NCI-H2227 (cell line): ENCODE measurements around the gene LSG1.
A peak's percentile ranks its signal among the peaks of the same experiment; 100 is the strongest.
"Not testable (repeated sequence)": the region's sequence is repeated elsewhere in the genome, so short reads cannot be mapped to it uniquely, and the experiment has no call there.

Experiments
- DNase-seq: peaks from one replicate; lab custom pipeline; 2025; ENCODE audit not compliant: unreplicated experiment; lab: John Stamatoyannopoulos, UW

The LSG1 gene

DNA sequence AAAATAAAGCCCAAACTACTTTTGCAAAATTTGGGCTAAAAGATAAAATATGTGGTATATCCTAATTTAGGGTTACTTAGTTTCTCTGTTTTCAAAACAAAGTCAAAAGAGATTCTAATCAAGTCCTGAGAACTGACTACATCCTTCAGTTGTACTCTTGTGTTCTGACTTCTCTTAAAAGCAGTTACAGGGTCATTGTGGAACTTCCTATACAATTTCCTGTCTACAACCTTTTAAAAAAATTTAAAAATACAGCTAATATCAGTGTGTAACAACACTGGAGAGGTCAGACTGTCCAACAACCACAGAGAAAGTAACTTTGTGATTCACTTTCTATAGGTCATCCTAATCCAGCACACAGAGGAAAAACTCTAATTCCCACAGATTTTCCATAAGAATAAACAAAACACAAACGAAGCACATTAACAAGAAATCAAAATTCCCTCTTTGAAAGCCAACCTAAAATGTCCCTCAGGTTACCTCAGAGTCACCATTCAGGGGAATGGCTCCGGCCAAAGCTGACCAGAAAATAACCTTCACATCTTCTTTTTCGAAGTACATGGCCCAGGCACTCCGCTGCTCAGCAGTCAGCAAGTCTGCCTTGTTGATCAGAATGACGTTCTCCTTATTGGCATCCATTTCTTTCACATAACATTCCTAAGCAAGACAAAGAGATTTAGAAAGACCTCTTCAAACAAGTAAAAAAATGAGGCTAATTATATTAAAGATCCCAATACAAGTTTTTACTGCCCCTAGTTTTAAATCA is 13.3 kb downstream of the LSG1 start:
- DNase-seq: no peak

DNA sequence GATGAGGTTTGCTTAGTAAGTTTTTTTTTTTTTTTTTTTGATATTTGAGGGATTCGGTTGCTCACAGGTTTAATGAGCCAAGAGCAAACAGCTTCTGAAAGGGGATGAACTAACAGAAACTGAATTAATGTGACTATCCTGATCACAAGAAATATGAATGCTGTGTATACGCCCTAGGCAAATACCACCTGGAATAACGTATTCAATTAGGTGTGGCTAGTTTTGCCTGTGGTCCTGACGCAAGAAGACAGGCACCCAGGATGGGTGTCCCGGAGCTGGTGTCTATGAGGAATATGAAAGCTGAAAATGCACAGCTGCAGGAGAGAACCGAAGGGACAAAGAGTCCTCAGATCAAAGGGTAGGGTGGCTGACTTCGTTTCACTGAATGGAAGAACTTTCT is 14.6 kb downstream of the LSG1 start:
- DNase-seq: no peak

DNA sequence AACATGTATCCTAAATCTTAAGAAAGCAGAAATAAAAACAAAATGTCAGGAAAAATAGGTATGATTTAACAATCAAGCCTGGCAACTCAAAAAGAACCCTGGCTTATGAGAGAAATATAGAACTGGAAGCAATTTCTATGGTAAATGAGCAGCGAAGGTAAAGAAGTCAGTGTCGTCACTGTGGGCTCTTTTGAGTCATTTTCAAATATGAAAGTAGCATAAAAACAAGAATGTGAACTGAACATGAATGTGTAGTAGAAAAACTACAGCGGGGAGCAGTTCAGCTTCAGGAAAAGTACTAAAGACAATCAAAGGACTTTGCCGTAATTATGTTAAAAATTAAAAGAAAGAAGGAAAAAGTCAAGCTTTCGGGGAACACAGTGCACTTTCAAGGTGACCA is 17.5 kb downstream of the LSG1 start:
- DNase-seq: no peak

DNA sequence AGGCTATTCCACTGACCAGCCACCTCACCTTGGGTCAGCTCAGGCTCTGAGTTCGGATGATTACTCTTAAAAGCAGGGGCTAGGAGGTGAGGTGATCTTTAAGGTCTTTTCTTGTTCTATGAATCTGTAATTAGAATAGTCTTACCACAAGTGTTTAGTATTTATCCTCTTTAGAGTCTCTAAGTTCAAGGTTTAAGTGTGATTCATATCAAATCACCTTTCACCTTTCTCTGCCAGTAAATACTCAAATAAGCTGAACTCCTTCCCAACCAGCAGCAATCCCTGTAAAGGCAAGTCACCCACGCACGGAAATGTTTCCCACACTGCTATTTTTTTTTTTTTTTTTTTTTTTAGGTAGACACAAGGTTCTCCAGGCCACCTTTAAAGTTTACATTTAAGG is 24.2 kb downstream of the LSG1 start:
- no peak for DNase-seq

DNA sequence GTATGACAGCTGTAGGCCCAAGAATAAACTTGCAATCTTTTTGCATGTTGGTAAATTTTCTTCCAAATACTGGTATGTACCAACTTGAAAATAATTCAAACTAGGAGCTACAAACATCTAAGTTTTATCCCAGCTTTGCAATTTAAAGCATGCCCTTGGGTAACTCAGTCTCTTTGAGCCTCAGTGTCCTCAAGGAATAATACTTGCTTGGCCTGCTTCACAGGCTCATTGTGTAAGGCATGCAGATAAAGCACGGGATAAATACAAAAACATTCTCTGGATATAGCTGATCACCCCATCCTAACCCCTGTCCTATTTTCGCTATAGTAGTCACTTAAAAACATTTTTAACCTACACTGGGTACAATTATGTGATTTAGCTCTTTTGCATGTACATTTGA is 29.2 kb downstream of the LSG1 start:
- DNase-seq: no peak

DNA sequence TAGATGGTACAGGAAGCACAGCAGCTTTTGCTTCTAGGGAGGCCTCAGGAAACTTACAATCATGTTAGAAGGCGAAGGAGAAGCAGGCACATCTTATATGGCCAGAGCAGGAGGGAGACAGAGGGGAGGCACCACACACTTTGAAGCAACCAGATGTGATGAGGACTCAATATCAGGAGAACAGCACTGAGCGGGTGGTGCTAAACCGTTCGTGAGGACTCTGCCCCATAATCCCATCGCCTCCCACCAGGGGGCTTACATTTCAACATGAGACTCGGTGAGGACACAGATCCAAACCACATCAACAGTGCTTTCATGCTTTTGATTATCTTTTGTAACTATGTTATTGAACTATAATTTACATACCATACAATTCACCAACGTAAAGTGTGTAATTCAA is 31.2 kb downstream of the LSG1 start:
- DNase-seq: no peak

DNA sequence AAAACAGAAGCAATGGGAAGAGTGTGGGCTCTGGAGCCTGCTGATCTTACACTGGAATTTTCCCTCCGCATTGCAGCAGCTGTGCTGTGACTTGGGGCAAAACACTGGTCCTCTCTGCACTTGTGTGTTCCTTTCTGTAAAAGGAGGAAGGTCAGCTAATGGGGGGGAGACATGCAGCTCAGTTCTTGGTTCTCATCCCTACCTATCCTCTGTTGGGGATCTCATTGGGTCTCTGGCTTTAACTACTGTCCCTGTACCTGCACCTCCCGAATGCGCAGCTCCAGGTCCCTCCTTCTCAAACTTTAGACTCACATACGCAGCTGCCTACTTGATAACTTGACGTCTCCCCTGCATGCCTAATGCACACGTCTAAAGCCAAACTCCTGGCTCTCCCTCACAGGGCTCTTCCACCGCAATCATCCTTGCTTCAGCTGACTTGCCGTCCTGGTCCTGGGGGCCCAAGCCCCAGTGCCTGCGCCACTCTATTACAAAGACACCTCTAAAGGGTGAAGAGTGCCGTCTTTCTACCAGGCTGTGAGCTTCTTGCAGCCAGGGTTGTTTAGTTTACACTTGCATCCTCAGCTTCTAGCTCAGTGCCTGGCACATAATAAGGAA is 32.9 kb downstream of the LSG1 start:
- no peak for DNase-seq

DNA sequence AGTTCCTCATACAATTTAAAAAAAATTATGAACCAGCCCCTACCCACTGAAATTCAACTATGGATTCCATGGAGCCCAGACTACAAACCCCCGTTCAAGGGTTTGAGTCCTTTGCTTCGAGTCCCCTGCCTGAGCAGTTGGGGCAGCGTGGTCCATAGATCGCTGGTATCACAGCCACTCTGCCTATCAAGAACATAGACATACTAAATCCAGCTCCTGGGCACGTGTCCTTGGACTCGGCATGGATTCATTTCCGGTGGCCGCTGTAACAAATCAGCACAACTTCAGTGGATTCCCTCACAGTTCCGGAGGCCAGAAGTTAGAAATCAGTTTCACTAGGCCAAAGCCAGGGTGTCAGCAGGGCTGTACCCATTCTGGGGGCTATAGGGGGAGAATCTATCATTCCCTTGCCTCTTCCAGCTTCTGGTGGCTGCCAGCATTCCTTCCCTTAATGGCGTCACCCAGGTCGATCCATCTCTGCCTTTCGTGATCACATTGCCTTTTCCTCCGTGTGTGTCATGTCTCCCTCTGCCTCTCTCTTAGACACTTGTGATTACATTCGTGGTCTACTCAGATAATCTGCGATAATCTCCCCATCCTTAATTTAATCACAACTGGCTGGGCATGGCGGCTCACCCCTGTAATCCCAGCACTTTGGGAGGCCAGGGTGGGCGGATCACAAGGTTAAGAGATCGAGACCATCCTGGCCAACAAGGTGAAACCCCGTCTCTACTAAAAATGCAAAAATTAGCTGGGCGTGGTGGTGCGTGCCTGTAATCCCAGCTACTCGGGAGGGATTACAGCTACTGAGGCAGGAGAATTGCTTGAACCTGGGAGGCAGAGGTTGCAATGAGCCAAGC is 34.2 kb downstream of the LSG1 start:
- no peak for DNase-seq

DNA sequence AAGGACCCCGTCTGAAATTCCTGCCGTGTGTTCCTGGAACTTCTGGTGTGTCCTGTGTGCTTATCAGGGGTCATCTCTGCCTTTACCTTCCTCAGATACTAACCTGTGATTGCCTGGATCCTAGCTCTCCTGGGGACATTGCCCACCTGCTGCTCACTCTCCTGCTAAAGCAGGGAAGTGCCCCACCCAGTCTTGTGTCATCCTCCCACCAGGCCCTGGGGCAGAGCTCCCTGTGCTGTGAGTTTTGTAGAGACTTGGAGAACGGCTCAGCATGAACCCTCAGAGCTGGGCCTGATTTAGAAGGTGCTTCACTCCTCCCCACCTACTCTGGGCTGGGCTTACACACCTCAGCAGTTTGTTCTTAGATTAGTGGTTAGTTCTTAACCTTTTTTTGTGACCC is 34.9 kb downstream of the LSG1 start:
- no peak for DNase-seq

DNA sequence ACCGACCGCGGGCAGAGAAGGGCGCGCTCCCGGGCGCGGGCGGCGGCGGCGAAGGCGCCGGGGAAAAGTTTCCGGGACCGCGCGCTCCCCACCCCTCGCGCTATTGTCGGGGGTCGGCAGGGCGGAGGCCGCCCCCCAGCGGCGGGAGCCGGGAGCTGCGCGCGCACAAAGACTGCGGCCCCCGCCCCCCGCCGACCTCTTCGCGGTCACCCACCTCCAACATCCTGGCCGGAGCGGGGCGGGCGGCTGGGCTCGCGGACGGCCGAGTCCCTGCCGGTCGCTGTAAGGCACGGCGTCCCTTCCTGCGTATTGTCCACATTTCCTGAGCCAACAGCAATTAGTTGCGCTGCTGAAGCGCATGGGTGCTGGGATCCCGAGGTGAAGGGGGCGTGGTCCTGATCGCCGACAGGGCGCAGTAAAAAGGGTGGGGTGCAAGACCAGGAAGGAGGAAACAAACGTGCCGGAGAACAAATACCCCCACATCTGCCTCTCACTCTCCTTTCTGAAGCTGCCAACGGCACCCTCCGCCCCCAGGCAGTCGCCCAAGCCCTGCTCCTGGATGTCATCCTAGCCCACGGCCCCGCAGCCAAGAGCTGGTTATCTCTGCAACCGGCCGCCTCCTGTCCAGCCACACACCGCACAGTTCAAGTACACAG is 38.5 kb downstream of the LSG1 start, which contains the start of gene TMEM44:
Gene TMEM44 (minus strand): TSS at position 71 of the 656 bp plus-strand sequence. CDS start 204 bp downstream, outside the sequence.
- DNase-seq: peak; percentile 84

DNA sequence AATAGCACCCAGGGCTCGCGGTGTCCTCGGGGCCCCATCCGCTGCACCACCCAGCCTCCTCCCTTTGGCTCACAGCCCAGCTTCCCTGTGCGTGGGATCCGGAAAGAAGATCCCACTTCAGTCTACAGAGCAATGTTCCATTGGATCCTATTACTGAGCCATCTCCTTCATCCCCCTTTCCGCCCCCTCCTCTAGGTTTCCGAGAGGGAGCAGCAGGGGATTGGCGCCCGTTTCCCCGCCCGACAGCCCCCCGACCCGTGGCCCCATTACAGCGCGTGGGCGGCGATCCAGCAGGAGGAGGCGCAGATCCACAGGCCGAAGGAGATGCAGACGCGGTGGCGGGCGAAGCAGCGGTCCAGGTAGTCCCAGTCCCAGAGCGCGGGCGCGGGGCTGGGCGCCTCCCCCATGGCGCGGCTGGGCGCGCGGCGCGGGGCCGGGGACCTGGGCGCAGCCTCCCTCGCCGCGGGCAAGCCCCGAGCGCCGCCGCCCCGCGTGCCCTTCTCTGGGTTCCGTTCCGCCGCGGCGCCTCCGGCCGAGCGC is 39.1 kb downstream of the LSG1 start:
- no peak for DNase-seq

DNA sequence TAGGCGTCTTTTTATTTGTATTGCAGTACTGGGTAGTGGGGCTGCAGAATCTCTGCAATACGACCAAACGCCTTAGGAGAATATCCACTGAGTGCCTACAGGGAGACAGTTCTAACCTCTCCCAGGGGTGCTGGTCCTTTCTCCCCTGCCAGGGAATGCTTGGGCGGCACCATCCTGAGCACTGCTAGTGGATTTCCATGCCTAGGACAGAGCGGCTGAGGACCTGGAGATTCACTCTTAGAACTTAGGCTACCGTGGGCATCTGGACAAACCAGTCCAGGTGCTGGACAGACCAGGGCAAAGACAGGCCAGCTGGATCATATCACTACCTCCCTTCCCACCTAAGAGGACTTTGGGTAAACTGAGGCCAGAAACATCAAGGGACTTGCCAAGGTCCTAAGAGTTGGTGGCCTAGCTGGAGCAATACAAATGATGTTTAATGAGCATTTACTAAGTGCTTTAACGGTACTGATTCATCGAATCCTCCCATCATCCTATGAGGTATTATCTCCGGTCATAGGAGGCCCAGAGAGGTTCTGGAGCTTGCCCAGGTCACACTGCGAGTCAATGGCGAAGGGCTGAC is 39.7 kb downstream of the LSG1 start:
- DNase-seq: no peak

DNA sequence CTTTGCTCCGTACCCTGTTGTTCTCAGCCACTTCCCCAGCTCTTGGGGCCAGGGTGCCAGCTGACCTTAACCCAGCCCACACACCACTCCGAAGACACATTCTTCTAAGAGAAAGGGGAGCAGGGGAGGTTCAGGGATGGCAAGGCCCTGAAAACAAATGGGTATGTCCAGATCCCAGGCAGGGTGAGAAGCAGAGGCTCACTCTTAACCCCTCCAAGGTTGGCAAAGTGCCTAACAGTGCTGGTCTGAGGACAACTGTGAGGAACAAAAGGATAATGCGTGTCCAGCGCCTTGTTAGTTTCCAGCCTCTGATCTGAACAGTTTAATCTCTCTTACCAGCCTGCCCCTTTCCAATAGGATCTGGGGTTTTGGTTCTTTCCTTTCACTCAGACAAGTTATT is 40.3 kb downstream of the LSG1 start:
- DNase-seq: no peak

DNA sequence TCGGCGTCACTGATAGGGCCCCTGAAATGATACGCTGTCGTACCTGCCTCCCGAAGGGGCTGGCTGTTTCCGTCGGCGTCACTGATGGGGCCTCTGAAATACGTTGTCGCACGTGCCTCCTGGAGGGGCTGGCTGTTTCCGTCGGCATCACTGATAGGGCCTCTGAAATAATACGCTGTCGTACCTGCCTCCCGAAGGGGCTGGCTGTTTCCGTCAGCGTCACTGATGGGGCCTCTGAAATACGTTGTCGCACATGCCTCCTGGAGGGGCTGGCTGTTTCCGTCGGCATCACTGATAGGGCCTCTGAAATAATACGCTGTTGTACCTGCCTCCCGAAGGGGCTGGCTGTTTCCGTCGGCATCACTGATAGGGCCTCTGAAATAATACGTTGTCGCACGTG is 41.3 kb downstream of the LSG1 start:
- DNase-seq: not testable (repeated sequence)

DNA sequence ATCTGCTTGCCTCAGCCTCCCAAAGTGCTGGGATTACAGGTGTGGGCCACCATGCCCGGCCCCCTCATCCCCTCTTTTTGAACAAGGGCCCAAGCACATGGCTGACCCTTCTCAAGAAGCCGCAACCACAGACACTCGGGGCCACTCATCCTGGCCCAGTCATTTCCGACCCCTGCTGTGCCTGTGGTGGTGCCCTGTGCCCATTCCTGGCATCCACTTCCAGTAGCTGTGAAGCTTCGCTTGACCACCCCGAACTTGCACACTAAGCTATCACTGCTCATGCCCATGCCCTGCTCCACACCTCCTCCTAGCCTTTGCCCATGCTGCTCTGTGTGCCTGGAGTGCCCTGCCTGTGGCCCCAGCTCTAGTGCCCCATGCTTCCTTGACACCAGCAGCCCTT is 47.0 kb downstream of the LSG1 start:
- DNase-seq: no peak

DNA sequence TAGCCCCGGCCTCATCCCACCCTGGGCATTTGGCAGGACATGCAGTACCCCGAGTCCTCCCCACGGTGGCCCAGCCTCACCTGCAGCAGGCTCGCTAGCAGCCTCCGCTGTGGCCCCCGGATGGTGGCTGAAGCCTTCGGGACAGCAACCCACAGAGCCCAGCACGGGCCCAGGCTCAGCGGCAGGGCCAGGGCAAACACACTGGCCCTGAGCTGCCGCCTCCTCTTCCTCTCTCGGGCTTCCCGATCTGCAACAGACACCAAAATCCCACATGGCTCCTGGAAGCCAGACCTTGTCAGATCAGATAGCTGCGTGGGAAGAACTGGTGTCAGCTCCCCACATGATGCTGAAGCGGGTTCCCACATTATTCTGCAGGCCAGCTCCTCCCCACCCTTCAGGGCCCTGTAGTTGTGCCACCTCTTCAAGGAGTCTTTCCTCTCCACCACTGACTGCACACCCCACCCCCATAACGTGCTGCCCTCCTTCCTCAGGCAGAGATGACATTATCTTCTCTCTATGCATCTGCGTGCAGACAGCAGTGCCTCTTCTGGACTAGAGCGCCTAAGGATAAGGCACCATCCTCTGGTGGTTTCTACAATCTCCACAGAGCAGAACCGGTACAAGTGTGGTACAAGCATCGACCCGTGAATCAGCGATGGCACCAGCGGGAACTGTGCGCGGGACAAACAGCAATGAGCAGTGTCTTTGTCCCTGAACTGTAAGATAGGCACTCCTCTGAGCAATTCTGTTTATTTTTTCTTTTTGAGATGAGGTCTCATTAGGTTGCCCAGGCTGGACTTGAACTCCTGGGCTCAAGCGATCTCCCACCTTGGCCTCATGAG is 48.3 kb downstream of the LSG1 start:
- DNase-seq: no peak

DNA sequence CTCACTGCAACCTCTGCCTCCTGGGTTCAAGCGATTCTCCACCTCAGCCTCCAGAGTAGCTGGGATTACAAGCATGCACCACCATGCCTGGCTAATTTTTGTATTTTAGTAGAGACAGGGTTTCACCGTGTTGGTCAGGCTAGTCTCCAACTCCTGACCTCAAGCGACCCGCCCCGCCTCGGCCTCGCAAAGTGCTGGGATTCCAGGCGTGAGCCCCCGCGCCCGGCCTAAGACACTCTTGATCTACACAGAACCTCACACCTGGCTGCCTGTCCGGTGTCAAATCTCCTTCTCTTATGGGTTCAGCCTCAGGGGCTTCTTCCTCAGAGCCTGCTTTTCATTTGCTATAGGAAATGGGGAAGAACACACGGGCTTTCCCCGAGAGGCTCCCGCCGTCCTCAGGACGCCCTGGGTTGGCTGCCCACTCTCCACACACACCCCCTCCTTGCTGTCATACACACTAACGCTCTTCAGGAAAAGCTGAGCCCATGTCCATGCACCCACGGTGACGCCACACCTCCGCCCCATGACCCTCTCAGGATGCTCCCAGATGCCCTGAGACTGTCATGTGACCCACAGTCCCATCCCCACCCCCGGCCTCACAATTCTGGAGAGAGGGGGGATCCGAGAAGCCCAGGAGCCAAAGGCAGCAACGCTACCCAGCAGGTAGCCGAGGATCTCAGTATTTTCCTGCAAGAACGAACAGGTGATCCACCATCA is 49.2 kb downstream of the LSG1 start:
- DNase-seq: no peak

DNA sequence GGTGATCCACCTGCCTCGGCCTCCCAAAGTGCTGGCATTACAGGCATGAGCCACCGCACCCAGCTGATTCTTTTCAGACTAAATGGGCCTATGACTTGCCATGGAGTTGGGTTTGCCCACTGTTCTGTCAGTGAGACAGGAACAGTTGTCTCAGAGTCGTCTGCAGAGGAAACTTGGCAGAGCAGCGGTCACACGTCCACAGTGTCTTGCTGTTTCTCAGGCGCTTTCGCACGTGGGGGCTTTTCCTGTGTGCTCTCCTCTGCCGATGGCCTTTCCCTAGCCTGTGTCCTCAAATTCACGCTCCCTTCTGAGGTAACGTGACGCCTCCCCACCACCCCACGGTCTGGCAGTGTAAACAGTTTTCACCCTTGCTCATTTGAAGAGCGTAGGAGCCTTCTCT is 50.0 kb downstream of the LSG1 start:
- DNase-seq: no peak

DNA sequence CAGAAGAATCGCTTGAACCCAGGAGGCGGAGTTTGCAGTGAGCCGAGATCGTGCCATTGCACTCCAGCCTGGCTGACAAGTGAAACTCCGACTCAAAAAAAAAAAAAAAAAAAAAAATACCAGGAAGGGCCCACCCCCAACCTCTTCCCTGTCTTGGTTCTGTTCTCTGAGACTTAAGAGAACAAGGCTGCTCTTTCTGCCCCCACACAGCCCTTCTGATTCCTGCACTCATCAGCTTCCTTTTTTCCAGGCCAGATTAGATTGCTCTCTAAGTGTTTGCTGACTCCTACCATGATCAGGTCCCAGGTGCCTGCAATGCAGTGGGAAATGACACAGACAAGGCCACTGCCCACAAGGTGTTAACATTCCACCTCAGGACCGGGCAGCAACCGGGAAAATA is 51.8 kb downstream of the LSG1 start:
- no peak for DNase-seq
